Epithelial cell of esophagus (primary cell): ENCODE data around the gene KCNG2.
A peak's percentile ranks its signal among the peaks of the same experiment; 100 is the strongest.

ENCODE experiments used
- DNase-seq: peaks from one replicate; pipeline ENCODE4 v3.0.0; 2010; ENCODE audit warnings: low read depth
- H3K4me3 ChIP-seq: 2 replicates; pipeline ENCODE4 v1.5.1; 2011; ENCODE audit warnings: mild to moderate bottlenecking, low read length, control low read depth
- TF ChIP-seq, protein P1 (sequence below): IDR thresholded peaks from 2 replicates; pipeline ENCODE4 v1.5.1; 2011; ENCODE audit warnings: low read depth, mild to moderate bottlenecking, low read length, control low read depth, inconsistent platforms; ENCODE audit not compliant: insufficient read depth; ENCODE audit errors: missing control alignments

KCNG2 gene

GRCh38 chr18:79789901-79790890, 7.5 kb upstream of the KCNG2 start:
- no peak for DNase-seq
- H3K4me3 ChIP-seq, result no peak overlapping the region
- TF ChIP-seq, protein P1, sequence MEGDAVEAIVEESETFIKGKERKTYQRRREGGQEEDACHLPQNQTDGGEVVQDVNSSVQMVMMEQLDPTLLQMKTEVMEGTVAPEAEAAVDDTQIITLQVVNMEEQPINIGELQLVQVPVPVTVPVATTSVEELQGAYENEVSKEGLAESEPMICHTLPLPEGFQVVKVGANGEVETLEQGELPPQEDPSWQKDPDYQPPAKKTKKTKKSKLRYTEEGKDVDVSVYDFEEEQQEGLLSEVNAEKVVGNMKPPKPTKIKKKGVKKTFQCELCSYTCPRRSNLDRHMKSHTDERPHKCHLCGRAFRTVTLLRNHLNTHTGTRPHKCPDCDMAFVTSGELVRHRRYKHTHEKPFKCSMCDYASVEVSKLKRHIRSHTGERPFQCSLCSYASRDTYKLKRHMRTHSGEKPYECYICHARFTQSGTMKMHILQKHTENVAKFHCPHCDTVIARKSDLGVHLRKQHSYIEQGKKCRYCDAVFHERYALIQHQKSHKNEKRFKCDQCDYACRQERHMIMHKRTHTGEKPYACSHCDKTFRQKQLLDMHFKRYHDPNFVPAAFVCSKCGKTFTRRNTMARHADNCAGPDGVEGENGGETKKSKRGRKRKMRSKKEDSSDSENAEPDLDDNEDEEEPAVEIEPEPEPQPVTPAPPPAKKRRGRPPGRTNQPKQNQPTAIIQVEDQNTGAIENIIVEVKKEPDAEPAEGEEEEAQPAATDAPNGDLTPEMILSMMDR, result no peak

- no peak overlapping the region for H3K4me3 ChIP-seq
- TF ChIP-seq, protein P1, result no peak
- DNase-seq, result peak; percentile 74
Measured at GRCh38 chr18:79790996-79791972, 6.5 kb upstream of the KCNG2 start.

- no peak overlapping the region for H3K4me3 ChIP-seq
- TF ChIP-seq, protein P1, result no peak
- DNase-seq, result no peak
Measured at GRCh38 chr18:79792096-79792987, 5.4 kb upstream of the KCNG2 start.

- no peak overlapping the region for H3K4me3 ChIP-seq
- no peak for DNase-seq
- TF ChIP-seq, protein P1, result no peak
Measured at GRCh38 chr18:79792988-79793355, 4.8 kb upstream of the KCNG2 start.

GRCh38 chr18:79794846-79795245, 2.9 kb upstream of the KCNG2 start:
- no peak overlapping the region for H3K4me3 ChIP-seq
- TF ChIP-seq, protein P1, result no peak
- DNase-seq, result no peak

- TF ChIP-seq, protein P1, result no peak
- no peak overlapping the region for H3K4me3 ChIP-seq
- peak; percentile 13 for DNase-seq
Measured at GRCh38 chr18:79795446-79795845, 2.3 kb upstream of the KCNG2 start.
